A673 (cell line): Measurements from ENCODE around the gene PLA2G4F. TPM values are rescaled to one million over a fixed set of nuclear protein-coding genes. Genes with fewer than 3 reads are reported as not detected.

Experiments
- BruUV-seq: library from RNA; stranded (reverse); fragments of 400-500 nt; replicated peaks from 2 replicates; lab custom pipeline; 2021; lab: Mats Ljungman, UMichigan
- CTCF ChIA-PET: fragments of 300-600 bp; sonication (Branson Sonifier 250); formaldehyde crosslinking; loops from one replicate; lab custom pipeline; 2022; ENCODE audit warnings: antibody characterized with exemption; lab: Charles Lee
- POLR2A ChIA-PET: fragments of 300-600 bp; sonication (Branson Sonifier 250); formaldehyde crosslinking; loops from one replicate; lab custom pipeline; 2022; ENCODE audit warnings: antibody characterized with exemption; ENCODE audit not compliant: low non-redundant PET; lab: Charles Lee
- DNase-seq: peaks from one replicate; pipeline ENCODE4 v3.0.0-alpha.2; 2015; ENCODE audit warnings: low spot score
- H3K27ac ChIP-seq: fragments of 200-600 bp; sonication (generic); 2 replicates; pipeline ENCODE4 v1.5.1; 2016; ENCODE audit warnings: mixed run types, low read depth, mild to moderate bottlenecking, mixed read lengths, antibody characterized with exemption, low read length; ENCODE audit not compliant: poor library complexity, severe bottlenecking
- H3K27me3 ChIP-seq: fragments of 200-600 bp; sonication (generic); replicated peaks from 2 replicates; pipeline ENCODE4 v1.6.1; 2017; ENCODE audit warnings: mixed run types, low read depth, mild to moderate bottlenecking, mixed read lengths, antibody characterized with exemption, low read length; ENCODE audit not compliant: insufficient read depth, poor library complexity
- H3K36me3 ChIP-seq: fragments of 200-600 bp; sonication (generic); 2 replicates; pipeline ENCODE4 v1.6.1; 2016; ENCODE audit warnings: mixed run types, mild to moderate bottlenecking, mixed read lengths, antibody characterized with exemption, low read length; ENCODE audit not compliant: insufficient read depth, poor library complexity, severe bottlenecking
- H3K4me1 ChIP-seq: fragments of 200-600 bp; sonication (generic); 2 replicates; pipeline ENCODE4 v1.6.1; 2017; ENCODE audit warnings: mixed run types, mild to moderate bottlenecking, mixed read lengths, antibody characterized with exemption, low read length; ENCODE audit not compliant: insufficient read depth, poor library complexity, severe bottlenecking
- H3K4me3 ChIP-seq: fragments of 200-600 bp; sonication (generic); 2 replicates; pipeline ENCODE4 v1.5.1; 2016; ENCODE audit warnings: low read depth, mixed run types, mild to moderate bottlenecking, mixed read lengths, low read length; ENCODE audit not compliant: poor library complexity, severe bottlenecking
- H3K9me3 ChIP-seq: fragments of 200-600 bp; sonication (generic); 2 replicates; pipeline ENCODE4 v1.6.1; 2016; ENCODE audit warnings: mixed run types, low read depth, mild to moderate bottlenecking, mixed read lengths, antibody characterized with exemption, low read length; ENCODE audit not compliant: poor library complexity, severe bottlenecking
- EZH2 ChIP-seq: fragments of 200-600 bp; sonication (generic); IDR thresholded peaks from 2 replicates; pipeline ENCODE4 v1.6.1; 2017; ENCODE audit warnings: borderline replicate concordance, low read depth, mild to moderate bottlenecking, mixed read lengths, antibody characterized with exemption, low read length; ENCODE audit not compliant: poor library complexity, severe bottlenecking
- intact Hi-C: fragments of 100-400 bp; cut with micrococcal nuclease; formaldehyde crosslinking; loops from one replicate; pipeline ENCODE4 v1.10.0; 2022; ENCODE audit not compliant: unreplicated experiment
- total RNA-seq: library from RNA; stranded (reverse); gene quantifications from 2 replicates; pipeline ENCODE4 v1.2.3, GENCODE V29; 2021
- TF ChIP-seq, protein P1 (sequence below): fragments of 300-800, 200-600 bp; sonication (generic); conservative IDR thresholded peaks from 2 replicates; pipeline ENCODE4 v1.5.1; 2017; ENCODE audit warnings: low read depth, mild to moderate bottlenecking, antibody characterized with exemption, low read length, moderate library complexity, mixed read lengths

The PLA2G4F gene
- total RNA-seq, 1 experiment from 2014 or later = not detected

DNA sequence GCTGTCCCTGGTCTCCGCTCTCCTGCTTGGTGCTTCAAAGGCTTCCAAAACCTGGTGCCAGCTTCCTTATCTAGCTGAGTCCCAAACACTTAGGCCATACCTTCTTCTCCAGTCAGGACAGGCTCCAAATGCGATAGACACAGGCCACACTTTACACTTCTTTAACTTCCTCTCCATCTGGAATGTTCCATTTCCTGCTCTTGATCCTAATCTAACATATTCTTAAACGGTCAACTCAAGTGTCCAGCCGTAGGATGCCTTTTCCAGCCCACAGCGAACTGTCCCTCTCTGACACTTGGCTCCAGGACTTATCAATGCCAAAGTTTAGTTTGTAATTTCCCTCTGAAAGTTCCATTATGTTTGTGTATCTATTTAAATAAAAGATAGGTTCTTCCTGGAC is 19.2 kb upstream of the PLA2G4F start:
- no TSS peak for BruUV-seq
- ChIA-PET POLR2A (no interaction called here), CTCF (interaction anchor here (0.7 kb wide), 1 partner anchor 312 kb away, joined by 3 read pairs; no protein-coding TSS in a partner anchor)
- no peaks in the 10 kb centered on the region for H3K9me3 ChIP-seq
- H3K27ac ChIP-seq = no peak overlapping the region
- no peaks in the 10 kb centered on the region for H3K27me3 ChIP-seq
- no peak overlapping the region for H3K4me3 ChIP-seq
- DNase-seq = no peak
- intact Hi-C loops = no loop called here
- no peaks in the 10 kb centered on the region for H3K4me1 ChIP-seq
- no peak for TF ChIP-seq EZH2
- TF ChIP-seq, protein P1, sequence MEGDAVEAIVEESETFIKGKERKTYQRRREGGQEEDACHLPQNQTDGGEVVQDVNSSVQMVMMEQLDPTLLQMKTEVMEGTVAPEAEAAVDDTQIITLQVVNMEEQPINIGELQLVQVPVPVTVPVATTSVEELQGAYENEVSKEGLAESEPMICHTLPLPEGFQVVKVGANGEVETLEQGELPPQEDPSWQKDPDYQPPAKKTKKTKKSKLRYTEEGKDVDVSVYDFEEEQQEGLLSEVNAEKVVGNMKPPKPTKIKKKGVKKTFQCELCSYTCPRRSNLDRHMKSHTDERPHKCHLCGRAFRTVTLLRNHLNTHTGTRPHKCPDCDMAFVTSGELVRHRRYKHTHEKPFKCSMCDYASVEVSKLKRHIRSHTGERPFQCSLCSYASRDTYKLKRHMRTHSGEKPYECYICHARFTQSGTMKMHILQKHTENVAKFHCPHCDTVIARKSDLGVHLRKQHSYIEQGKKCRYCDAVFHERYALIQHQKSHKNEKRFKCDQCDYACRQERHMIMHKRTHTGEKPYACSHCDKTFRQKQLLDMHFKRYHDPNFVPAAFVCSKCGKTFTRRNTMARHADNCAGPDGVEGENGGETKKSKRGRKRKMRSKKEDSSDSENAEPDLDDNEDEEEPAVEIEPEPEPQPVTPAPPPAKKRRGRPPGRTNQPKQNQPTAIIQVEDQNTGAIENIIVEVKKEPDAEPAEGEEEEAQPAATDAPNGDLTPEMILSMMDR = no peak
- H3K36me3 ChIP-seq = peaks cover 27% of the 10 kb centered on the region

DNA sequence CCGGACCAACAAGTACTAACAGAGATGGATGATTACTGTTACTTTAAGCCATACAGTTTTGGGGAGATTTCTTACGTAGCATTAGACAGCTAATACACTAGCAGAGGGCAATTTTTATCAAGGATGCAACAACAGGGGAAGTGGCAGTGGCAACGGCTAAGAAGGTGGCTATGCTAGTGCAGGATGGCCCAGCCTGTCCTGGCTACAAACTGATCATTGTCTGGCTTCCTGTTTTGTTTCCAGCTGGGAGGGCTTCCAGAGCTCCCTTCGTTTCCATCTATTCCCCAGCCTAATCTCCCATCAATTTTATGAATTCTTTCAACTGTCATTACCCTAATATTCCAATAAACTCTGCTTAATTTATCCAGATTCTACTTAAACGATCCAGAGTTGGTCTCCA is 16.0 kb upstream of the PLA2G4F start:
- no peaks in the 10 kb centered on the region for H3K9me3 ChIP-seq
- TF ChIP-seq, protein P1 = no peak
- TF ChIP-seq EZH2 = no peak
- peaks cover 27% of the 10 kb centered on the region for H3K36me3 ChIP-seq
- H3K4me3 ChIP-seq = no peak overlapping the region
- BruUV-seq = no TSS peak
- no peaks in the 10 kb centered on the region for H3K4me1 ChIP-seq
- intact Hi-C loops = no loop called here
- ChIA-PET CTCF (no interaction called here), POLR2A (no interaction called here)
- no peak overlapping the region for H3K27ac ChIP-seq
- H3K27me3 ChIP-seq = no peaks in the 10 kb centered on the region
- DNase-seq = no peak

DNA sequence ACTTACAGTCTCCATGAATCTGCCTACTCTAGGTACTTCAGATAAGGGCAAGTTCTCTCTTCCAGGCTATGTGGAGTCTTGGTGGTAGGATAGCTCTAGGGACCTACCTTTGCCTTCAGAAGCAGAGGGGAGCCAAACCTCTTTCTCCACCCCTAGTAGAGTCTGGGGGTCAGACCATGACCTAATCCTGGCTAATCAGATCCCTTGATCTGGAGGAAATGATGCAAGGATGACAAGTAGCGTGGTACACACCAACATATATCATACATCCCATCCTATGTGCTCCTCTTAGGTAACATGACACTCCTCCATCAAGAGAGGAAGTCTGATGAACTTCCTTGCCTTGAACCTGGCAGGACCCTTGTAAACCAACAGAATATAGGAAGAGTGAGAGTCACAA is 15.4 kb upstream of the PLA2G4F start:
- Histone ChIP-seq H3K36me3 (peaks cover 33% of the 10 kb centered on the region), H3K27ac (no peak overlapping the region), H3K9me3 (no peaks in the 10 kb centered on the region), H3K27me3 (no peaks in the 10 kb centered on the region), H3K4me3 (no peak overlapping the region), H3K4me1 (no peaks in the 10 kb centered on the region)
- ChIA-PET CTCF (no interaction called here), POLR2A (interaction anchor here (0.7 kb wide), 1 partner anchor 102 kb away, joined by 4 read pairs; no protein-coding TSS in a partner anchor)
- no TSS peak for BruUV-seq
- DNase-seq = no peak
- no peak for TF ChIP-seq EZH2
- TF ChIP-seq, protein P1 = no peak
- intact Hi-C loops = no loop called here
